ENCODE data around the gene ADGB.

- TF ChIP-seq POLR2AphosphoS5 (IDR thresholded peaks at IDR 0.05; ENCODE audit: low read depth, low read length) (no peak), POLR2A (IDR thresholded peaks at IDR 0.05; ENCODE audit: low read depth, low read length) (no peak)
Observed at GRCh38 chr6:146709036-146709622, 110.4 kb downstream of the ADGB start.

Measured in GM12892 (cell line).